Mammary epithelial cell (primary cell): ENCODE data around the gene GNG10.

Source experiments
- CTCF ChIP-seq, 2 donors: IDR thresholded peaks in 1 of 2; conservative IDR thresholded peaks in 1 of 2; 2 replicates each; pipeline ENCODE4 v1.5.1; 2011 to 2012; ENCODE audit warnings: inconsistent platforms in 2 of 2, low read length in 2 of 2, mild to moderate bottlenecking in 2 of 2, control low read depth in 1 of 2, low read depth in 1 of 2; ENCODE audit not compliant: insufficient read depth in 1 of 2; ENCODE audit errors: extremely low read depth in 1 of 2
- EZH2 ChIP-seq: IDR thresholded peaks from 2 replicates; pipeline ENCODE4 v1.6.1; 2012; ENCODE audit warnings: low read length, inconsistent platforms, borderline replicate concordance

- TF ChIP-seq CTCF (conservative IDR thresholded peaks at IDR 0.05 in 1 of 2, IDR thresholded peaks at IDR 0.05 in 1 of 2; ENCODE audit: extremely low read depth in 1 of 2, insufficient read depth in 1 of 2, low read depth in 1 of 2, low read length in 2 of 2) (no peak), EZH2 (no peak)
Observed at GRCh38 chr9:111661802-111662521, 557 bp downstream of the GNG10 start.
